HUES6 (cell line): ENCODE results near the gene MVB12B.
A peak's percentile ranks its signal among the peaks of the same experiment; 100 is the strongest.

Experiments
- H3K27ac ChIP-seq: 2 replicates; pipeline ENCODE4 v1.7.0; 2013; ENCODE audit warnings: low read depth, mild to moderate bottlenecking, low read length, inconsistent platforms
- H3K27me3 ChIP-seq: 2 replicates; pipeline ENCODE4 v1.6.1; 2013; ENCODE audit warnings: low read length; ENCODE audit not compliant: control insufficient read depth, insufficient read depth
- H3K36me3 ChIP-seq: 2 replicates; pipeline ENCODE4 v1.6.1; 2013; ENCODE audit warnings: low read length; ENCODE audit not compliant: control insufficient read depth, insufficient read depth
- H3K4me1 ChIP-seq: 2 replicates; pipeline ENCODE4 v1.6.1; 2013; ENCODE audit warnings: low read length; ENCODE audit not compliant: control insufficient read depth, insufficient read depth
- H3K4me3 ChIP-seq: 2 replicates; pipeline ENCODE4 v1.5.1; 2013; ENCODE audit warnings: low read depth, low read length
- H3K9ac ChIP-seq: one replicate; pipeline ENCODE4 v1.6.1; 2013; ENCODE audit warnings: mild to moderate bottlenecking, low read length
- H3K9me3 ChIP-seq: 2 replicates; pipeline ENCODE4 v1.6.1; 2013; ENCODE audit warnings: low read depth, low read length; ENCODE audit not compliant: control insufficient read depth, insufficient read depth

The MVB12B gene

DNA sequence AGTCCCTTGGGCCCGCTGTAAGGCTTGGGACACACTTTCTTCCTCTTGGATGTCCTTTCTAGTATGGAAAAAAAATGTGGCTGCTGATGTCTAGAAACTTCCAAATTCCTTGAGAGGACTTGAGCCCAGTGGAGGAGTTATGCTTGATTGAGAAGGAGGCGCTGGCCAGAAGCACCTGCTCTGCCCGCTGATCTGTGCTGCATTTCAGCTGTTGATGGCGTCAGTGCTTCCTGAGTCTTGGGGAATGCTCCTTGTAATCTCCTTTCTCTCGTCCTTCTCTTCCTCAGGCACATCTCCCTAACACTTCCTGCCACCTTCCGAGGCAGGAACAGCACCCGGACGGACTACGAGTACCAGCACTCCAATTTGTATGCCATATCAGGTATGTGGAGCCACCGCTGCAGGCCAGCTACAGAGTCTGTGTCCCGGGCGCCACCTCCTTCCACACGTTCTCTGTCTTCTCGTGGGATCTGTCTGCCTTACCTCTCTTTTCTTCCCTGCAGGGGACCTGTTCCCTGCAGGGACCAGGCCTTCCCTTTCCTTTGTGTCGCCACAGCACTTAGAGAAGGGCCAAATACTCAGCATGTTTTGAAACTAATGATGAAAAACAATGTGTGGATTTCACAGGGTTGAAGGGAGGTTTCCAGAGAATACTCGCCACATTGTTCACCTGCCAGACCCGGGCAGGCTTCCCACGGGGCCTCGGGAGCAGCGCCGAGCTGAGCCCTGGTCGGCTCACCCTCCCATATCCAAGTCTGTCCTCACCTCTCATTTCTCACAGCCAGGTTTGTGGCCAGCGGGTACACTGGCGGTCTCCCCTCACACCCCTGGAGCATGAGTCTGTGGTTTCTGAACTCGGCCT is 95.2 kb downstream of the MVB12B start:
- Histone ChIP-seq H3K4me1 (peaks cover 41% of the 10 kb centered on the region), H3K27ac (no peak overlapping the region)

DNA sequence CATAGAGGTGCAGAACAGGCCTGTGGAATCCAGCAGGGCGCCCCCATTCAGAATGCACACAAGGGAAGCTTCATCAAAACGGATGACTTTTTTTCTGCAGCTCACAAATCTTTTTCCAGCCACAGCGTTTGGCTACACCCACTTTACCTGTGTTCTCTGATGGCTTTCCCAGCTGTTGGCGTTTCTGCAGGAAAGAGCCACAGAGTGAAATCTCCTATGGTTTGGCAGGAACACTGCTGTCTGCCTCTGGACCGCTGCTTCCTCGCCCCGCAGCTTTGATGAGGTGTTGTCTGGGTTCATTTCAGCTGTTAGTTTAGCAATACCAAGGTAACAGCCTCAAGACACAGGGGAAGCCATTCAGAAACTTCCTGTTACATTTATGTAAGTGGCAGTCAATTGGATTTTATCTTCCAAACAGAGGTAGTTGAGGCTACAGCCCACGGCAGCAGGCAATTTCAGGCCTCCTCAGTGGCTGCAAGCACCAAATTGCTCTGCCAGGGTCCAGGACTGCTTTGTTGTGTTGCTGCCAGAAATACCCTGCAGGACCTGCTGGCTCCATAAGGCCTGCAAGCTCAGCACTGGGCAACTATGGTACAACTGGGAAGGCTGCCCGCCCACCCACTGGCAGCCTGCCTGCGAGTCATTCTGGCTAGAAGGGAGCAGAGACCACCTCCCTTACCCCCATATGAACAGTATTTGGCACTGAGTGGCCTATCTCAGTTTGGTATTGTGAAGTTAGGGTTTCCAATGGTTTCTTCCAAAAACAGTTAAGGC is 96.7 kb downstream of the MVB12B start:
- H3K36me3 ChIP-seq = no peaks in the 10 kb centered on the region
- no peaks in the 10 kb centered on the region for H3K27me3 ChIP-seq
- no peak overlapping the region for H3K27ac ChIP-seq
- H3K4me3 ChIP-seq = no peak overlapping the region
- peaks cover 30% of the 10 kb centered on the region for H3K4me1 ChIP-seq
- H3K9ac ChIP-seq = no peak overlapping the region
- no peaks in the 10 kb centered on the region for H3K9me3 ChIP-seq

More for the DNA sequence above, 95.2 kb downstream of the MVB12B start:
- H3K9me3 ChIP-seq = no peaks in the 10 kb centered on the region
- no peaks in the 10 kb centered on the region for H3K36me3 ChIP-seq
- no peak overlapping the region for H3K4me3 ChIP-seq
- peak overlapping the region; percentile 48 for H3K9ac ChIP-seq
- H3K27me3 ChIP-seq = no peaks in the 10 kb centered on the region

DNA sequence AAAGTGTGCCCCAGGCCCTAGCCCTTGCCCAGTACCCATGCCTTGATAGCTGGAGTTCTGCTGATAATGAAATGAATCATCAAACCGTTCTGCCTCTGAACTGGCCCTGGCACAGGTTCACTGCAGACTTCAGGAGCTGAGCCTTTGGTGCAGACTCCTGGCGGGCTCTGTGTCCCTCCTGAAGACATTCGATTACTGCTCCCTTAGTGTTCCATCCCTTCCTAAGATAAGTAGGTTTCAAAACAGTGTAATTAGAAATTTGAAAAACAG is 97.2 kb downstream of the MVB12B start:
- Histone ChIP-seq H3K9me3 (no peaks in the 10 kb centered on the region), H3K4me3 (no peak overlapping the region), H3K36me3 (no peaks in the 10 kb centered on the region), H3K9ac (no peak overlapping the region), H3K27me3 (no peaks in the 10 kb centered on the region), H3K4me1 (peaks cover 30% of the 10 kb centered on the region), H3K27ac (no peak overlapping the region)

DNA sequence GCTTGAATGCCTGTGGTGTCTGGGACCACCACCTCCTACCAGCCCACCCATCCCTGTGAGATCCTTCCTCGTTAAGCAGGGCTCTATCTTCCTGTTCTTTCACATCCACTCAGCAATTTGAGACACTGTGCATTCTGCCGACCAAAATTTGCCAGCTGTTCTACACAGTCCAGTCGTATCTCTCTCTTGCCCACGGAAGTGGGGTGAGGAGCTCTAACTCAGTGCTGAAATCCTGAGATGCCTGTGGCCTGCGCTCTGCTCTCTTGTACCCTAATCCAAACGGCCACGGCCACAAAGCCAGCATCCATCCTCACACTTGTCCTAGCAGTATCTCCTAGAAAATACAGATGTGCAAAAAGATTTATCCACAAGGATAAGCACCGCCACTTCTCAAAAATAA is 97.9 kb downstream of the MVB12B start:
- H3K9ac ChIP-seq = no peak overlapping the region
- H3K4me3 ChIP-seq = no peak overlapping the region
- H3K27ac ChIP-seq = no peak overlapping the region
- no peaks in the 10 kb centered on the region for H3K9me3 ChIP-seq
- no peaks in the 10 kb centered on the region for H3K36me3 ChIP-seq
- H3K4me1 ChIP-seq = peaks cover 30% of the 10 kb centered on the region
- no peaks in the 10 kb centered on the region for H3K27me3 ChIP-seq

DNA sequence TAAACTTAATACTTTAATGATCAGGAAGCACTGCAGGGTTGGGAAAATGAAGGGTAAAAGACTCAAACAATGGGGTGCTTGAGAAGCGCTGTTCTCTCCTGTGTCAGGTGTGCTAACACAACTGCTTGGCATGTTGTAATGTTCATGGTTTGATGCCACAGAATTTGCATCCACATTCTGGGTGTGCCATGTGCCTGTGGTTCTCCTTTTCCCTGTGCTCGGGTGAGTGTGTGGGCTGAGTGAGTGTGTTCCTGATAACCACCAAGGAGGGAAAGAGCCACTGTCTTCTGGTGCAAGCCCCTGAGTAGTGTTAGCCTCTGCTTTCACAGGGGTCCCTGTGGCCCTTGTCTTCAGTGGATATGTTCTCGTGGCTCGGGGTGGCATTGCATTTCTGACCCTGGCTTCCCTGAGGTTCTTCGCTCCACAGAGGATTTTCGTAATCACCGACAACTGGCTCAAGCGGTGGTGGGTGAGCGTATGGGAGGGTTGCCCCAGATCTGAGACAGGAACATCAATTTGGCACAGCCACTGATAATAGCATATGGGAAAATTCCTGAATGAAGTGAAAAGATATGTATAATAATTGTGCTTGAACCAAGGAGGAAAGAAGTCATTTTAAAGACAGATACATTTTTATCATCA is 102.0 kb downstream of the MVB12B start:
- H3K4me1 ChIP-seq = peaks cover 5% of the 10 kb centered on the region
- no peaks in the 10 kb centered on the region for H3K36me3 ChIP-seq
- H3K27ac ChIP-seq = no peak overlapping the region
- no peaks in the 10 kb centered on the region for H3K9me3 ChIP-seq
- H3K27me3 ChIP-seq = no peaks in the 10 kb centered on the region
- no peak overlapping the region for H3K4me3 ChIP-seq
- no peak overlapping the region for H3K9ac ChIP-seq

DNA sequence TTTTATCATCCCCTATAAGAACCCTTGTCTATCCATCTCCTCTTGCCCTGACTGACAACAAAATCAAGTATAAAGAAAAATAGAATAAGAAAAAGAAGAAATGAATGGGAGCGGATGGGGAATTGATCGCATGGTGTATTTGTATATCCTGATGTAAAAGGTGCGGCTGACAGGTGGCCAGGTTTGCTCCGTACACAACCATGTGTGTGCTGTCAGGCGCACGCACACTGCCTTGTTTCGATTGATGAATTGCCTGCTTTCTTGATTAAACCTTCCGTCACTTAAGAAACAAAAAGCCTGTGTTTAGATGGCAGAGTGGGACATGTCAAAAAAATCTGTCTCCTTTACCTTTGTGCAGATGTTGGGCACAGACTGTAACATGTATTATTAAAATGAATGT is 102.6 kb downstream of the MVB12B start:
- H3K36me3 ChIP-seq = no peaks in the 10 kb centered on the region
- no peak overlapping the region for H3K9ac ChIP-seq
- H3K4me3 ChIP-seq = no peak overlapping the region
- H3K27me3 ChIP-seq = no peaks in the 10 kb centered on the region
- H3K9me3 ChIP-seq = no peaks in the 10 kb centered on the region
- peaks cover 5% of the 10 kb centered on the region for H3K4me1 ChIP-seq
- no peak overlapping the region for H3K27ac ChIP-seq

DNA sequence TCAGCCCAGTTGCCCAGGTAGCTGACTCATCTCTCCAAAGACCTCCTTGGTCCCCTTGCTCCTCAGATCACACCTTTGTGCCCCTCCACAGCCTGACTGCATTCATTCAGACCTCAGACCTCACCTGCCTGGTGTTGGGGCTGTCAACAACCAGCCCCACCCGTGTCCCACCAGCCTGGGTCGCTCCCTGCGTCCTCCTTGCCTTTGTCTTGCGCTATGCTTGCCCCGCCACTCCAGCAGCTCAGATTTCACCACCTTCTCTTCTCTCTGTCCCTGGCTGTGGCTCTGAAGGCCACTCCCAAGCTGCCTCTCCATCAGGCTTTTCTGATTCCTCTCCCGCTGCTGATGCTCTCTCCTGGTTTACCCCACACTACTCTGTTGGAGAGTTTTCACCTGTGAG is 103.5 kb downstream of the MVB12B start:
- H3K9ac ChIP-seq = no peak overlapping the region

DNA sequence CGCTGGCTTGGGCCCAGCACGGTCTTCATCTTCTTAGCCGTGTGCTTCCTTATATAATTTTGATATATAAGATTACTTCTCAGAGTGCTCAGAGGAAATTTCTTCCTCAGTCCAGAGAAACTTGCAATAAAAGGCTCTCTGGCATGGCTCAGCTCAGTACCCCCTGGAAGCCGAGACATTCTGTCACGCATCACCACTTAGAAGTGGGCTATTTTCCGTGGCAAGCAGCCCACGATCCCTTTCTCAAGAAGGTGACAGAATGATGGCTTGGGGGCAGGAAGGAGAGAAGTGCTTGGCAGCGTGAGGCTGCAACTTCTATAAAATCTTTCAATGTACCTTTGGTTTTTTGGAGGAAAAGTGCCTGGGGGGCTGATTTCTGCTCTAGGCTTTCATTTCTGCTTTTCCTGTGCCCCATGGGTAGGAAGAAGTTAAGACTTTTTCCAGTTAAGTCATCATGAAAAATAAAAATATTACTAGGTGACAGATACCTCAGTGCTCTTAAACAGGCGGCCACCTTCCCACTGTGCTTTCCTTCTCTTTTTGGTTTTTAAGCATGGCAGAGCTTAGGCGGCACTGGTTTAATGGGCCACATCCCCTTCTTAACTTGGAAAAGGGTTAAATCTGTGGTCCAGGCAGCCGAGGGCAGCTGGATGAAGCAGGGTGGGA is 104.6 kb downstream of the MVB12B start:
- Histone ChIP-seq H3K27ac (no peak overlapping the region), H3K9ac (no peak overlapping the region), H3K27me3 (no peaks in the 10 kb centered on the region), H3K9me3 (no peaks in the 10 kb centered on the region), H3K36me3 (no peaks in the 10 kb centered on the region), H3K4me3 (no peak overlapping the region), H3K4me1 (peaks cover 5% of the 10 kb centered on the region)

More for the DNA sequence above, 103.5 kb downstream of the MVB12B start:
- no peaks in the 10 kb centered on the region for H3K36me3 ChIP-seq
- peaks cover 5% of the 10 kb centered on the region for H3K4me1 ChIP-seq
- no peak overlapping the region for H3K4me3 ChIP-seq
- H3K9me3 ChIP-seq = no peaks in the 10 kb centered on the region
- no peak overlapping the region for H3K27ac ChIP-seq
- no peaks in the 10 kb centered on the region for H3K27me3 ChIP-seq

DNA sequence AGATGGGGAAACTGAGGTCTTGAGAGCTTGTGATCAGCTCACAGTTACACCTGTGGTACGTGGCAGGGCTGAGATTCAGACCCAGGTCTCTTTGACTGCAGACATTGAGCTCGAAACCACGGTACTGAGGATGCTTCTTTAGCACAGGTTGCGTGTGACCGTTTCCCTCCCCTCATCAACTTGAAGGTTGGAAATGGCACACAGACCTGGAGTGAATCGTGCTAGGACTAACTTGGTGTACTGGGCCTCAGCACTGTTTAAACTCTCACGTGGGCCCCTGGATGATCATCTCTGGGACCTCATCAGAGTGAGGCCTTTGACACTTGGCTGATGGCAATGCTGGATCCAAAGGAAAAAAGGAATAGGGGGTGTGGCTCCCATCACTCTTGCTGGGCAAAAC is 106.0 kb downstream of the MVB12B start:
- no peak overlapping the region for H3K27ac ChIP-seq
- H3K27me3 ChIP-seq = no peaks in the 10 kb centered on the region
- H3K36me3 ChIP-seq = no peaks in the 10 kb centered on the region
- H3K4me1 ChIP-seq = peaks cover 5% of the 10 kb centered on the region
- no peak overlapping the region for H3K4me3 ChIP-seq
- no peak overlapping the region for H3K9ac ChIP-seq
- no peaks in the 10 kb centered on the region for H3K9me3 ChIP-seq

DNA sequence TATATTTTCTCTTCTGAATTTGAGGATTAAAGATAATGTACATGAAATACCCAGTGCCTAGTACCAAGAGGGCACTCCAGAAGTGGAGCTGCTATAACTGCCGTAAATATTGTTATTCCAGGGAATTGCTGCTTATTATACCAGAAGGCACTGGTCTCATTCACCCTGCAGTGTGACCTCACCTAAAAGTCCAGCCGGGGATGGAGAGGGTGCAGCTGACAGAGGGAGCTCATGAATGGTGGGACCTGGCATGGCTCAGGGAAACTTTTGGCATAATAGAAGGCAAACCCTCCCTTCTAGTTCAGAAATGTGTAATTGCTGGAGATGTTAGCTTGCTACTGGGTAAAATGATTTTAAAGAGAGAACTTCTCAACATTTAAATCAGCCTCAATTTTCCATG is 108.5 kb downstream of the MVB12B start:
- Histone ChIP-seq H3K4me1 (peaks cover 1% of the 10 kb centered on the region), H3K27me3 (no peaks in the 10 kb centered on the region), H3K36me3 (no peaks in the 10 kb centered on the region), H3K9ac (no peak overlapping the region), H3K27ac (no peak overlapping the region), H3K4me3 (no peak overlapping the region), H3K9me3 (no peaks in the 10 kb centered on the region)
